GM18498 (cell line): ENCODE data around the gene ZBTB17.
"Not testable (repeated sequence)": the region's sequence is repeated elsewhere in the genome, so short reads cannot be mapped to it uniquely, and the experiment has no call there.

ENCODE experiments used
- ATAC-seq: cut with Tn5 transposase; IDR thresholded peaks from one replicate; pipeline ENCODE4 v1.9.1; 2021; ENCODE audit warnings: mild to moderate bottlenecking, moderate library complexity; ENCODE audit not compliant: unreplicated experiment

Gene ZBTB17

DNA sequence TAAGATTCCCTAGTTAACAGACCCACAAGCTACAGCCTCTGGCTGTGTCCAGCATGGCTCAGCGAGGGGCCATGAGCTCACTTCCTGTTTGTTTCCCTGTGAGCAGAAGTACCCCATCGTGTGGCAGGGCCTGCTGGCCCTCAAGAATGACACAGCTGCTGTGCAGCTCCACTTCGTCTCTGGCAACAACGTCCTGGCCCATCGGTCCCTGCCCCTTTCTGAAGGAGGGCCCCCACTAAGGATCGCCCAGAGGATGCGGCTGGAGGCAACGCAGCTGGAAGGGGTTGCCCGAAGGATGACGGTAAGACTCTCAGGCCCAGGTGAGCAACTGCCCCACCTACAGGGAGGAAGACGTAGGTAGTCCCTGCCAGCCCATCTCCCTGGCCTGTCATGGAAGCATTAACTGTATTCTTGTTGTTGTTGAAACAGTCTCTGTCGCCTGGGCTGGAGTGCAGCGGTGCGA, 38.2 kb downstream of the ZBTB17 start:
- no peak for ATAC-seq

- ATAC-seq = no peak
Observed at GRCh38 chr1:15937146-15937545, 38.8 kb downstream of the ZBTB17 start.

- no peak for ATAC-seq
Observed at GRCh38 chr1:15936025-15936424, 39.9 kb downstream of the ZBTB17 start.

GRCh38 chr1:15935056-15935950, 40.6 kb downstream of the ZBTB17 start:
- no peak for ATAC-seq

DNA sequence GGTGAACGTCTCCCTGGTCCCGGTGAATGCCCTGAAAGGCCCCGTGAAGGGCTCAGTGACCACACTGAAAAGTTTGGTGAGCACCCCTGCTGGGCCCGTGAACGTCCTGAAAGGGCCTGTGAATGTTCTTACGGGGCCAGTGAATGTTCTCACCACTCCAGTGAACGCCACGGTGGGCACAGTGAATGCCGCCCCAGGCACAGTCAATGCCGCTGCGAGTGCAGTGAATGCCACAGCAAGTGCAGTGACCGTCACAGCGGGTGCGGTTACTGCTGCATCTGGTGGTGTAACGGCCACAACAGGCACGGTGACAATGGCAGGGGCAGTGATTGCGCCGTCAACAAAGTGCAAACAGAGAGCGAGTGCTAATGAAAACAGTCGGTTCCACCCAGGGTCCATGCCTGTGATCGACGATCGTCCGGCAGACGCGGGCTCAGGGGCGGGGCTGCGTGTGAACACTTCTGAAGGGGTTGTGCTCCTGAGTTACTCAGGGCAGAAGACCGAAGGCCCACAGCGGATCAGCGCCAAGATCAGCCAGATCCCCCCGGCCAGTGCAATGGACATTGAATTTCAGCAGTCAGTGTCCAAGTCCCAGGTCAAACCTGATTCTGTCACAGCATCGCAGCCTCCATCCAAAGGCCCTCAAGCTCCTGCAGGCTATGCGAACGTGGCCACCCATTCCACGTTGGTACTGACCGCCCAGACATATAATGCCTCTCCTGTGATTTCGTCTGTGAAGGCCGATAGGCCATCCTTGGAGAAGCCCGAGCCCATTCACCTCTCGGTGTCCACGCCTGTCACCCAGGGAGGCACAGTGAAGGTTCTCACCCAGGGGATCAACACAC, 41.5 kb downstream of the ZBTB17 start:
- ATAC-seq = no peak

GRCh38 chr1:15933684-15934083, 42.2 kb downstream of the ZBTB17 start:
- ATAC-seq = no peak

DNA sequence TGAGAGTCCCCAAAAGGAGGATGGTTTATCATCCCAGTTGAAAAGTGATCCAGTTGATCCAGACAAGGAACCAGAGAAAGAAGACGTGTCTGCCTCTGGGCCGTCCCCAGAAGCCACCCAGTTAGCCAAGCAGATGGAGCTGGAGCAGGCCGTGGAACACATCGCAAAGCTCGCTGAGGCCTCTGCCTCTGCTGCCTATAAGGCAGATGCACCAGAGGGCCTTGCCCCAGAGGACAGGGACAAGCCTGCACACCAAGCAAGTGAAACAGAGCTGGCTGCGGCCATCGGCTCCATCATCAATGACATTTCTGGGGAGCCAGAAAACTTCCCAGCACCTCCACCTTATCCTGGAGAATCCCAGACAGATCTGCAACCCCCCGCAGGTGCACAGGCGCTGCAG, 43.3 kb downstream of the ZBTB17 start:
- ATAC-seq = no peak

DNA sequence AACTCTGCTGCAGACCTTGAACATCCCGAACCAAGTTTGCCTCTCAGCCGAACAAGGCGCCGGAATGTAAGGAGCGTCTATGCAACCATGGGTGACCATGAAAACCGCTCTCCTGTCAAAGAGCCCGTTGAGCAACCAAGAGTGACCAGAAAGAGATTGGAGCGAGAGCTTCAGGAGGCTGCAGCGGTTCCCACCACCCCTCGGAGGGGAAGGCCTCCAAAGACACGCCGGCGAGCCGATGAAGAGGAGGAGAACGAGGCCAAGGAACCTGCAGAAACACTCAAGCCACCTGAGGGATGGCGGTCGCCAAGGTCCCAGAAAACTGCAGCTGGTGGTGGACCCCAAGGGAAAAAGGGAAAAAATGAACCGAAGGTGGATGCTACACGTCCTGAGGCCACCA, 44.0 kb downstream of the ZBTB17 start:
- no peak for ATAC-seq

- ATAC-seq = no peak
Observed at GRCh38 chr1:15931401-15931800, 44.5 kb downstream of the ZBTB17 start.

DNA sequence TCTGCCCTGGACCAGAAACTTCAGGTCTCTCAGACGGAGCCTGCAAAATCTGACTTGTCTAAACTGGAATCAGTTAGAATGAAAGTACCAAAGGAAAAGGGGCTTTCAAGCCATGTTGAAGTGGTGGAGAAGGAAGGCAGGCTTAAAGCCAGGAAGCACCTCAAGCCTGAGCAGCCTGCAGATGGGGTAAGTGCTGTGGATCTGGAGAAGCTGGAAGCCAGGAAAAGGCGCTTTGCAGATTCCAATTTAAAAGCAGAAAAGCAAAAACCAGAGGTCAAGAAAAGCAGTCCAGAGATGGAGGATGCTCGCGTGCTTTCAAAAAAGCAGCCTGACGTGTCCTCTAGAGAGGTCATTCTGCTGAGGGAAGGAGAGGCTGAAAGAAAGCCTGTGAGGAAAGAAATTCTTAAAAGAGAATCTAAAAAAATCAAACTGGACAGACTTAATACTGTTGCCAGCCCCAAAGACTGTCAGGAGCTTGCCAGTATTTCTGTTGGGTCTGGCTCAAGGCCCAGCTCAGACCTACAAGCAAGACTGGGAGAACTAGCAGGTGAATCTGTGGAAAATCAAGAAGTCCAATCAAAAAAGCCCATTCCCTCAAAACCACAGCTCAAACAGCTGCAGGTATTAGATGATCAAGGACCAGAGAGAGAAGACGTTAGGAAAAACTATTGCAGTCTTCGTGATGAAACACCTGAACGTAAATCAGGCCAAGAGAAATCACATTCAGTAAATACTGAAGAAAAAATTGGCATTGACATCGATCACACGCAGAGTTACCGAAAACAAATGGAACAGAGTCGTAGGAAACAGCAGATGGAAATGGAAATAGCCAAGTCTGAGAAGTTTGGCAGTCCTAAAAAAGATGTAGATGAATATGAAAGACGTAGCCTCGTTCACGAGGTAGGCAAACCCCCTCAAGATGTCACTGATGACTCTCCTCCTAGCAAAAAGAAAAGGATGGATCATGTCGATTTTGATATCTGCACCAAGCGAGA, 46.6 kb downstream of the ZBTB17 start:
- ATAC-seq = no peak

DNA sequence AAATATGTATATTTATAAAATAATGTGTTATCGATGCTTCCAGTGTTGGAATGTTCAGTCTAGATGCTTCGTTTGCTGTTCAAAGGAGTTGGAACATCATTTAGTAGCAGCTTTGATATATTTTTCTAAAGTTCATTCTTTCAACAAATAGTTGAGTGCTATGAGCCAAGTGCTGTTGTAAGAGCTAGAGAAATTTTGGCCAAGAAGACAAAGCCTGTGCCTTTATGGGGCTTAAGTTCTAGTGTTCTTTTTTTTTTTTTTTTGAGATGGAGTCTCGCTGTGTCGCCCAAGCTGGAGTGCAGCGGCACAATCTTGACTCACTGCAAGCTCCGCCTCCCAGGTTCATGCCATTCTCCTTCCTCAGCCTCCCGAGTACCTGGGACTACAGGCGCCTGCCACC, 49.5 kb downstream of the ZBTB17 start:
- not testable (repeated sequence) for ATAC-seq

DNA sequence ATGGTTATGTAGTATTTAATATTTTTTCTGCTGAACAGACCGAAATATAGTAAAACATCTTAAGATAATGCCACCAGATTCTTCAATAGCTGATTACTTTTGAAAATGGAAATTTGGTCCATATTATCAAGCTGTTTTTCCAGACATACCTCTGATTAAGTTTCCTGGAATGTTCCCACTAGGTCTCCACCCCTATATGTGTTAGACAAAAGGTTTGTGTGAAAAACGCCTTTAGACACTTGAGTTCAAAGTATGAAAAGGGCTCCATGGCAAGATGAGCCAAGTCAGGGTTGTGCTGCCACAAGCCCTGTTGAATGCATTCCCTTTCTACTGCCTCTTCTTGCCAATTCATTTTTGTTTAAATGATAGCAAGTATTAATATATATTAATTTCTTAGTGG, 52.7 kb downstream of the ZBTB17 start:
- no peak for ATAC-seq

DNA sequence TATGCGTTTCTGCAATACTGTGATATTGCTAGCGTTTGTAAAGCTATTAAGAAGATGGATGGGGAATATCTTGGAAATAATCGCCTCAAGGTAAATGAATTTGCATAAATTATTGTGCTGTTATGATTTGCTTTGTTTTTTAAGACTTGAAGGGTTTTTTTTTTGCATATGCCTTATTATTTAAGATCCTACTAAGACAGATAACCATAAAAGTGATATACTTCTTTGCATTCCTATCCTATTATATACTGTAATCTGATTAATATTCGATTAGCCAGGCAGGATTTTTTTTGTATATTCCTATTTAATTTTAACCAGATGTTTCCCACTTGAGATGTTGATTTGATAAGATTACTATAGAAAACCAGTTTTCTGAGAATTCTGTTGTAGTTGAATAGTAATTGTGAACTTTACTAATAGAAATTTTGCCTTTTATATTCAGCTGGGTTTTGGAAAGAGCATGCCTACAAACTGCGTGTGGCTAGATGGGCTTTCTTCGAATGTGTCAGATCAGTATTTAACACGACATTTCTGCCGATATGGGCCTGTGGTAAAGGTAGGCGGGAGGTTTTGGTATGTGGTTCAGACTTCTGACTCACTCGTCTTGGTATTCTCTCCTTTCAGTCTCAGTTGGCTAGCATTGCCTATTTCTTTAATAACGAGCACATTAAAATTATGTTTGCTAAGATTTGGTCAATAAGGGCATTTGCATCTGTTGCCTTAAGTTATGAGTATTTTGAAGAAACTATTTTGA, 56.8 kb downstream of the ZBTB17 start:
- peak; percentile 64 for ATAC-seq

DNA sequence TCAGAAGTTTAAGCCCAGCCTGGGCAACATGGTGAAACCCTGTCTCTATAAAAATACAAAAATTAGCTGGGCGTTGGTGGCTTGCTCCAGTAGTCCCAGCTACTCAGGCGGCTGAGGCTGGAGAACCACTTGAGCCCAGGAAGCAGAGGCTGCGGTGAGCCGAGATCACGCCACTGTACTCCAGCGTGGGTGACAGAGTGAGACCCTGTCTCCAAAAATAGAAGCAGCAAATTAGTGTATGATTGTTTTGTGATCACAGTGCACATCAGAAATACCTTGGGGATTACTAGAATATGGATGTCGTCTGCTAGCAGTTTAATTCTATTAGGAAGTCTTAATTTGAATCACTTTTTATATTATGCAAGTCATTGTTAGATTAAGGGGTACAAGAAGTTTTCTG, 59.0 kb downstream of the ZBTB17 start:
- no peak for ATAC-seq

DNA sequence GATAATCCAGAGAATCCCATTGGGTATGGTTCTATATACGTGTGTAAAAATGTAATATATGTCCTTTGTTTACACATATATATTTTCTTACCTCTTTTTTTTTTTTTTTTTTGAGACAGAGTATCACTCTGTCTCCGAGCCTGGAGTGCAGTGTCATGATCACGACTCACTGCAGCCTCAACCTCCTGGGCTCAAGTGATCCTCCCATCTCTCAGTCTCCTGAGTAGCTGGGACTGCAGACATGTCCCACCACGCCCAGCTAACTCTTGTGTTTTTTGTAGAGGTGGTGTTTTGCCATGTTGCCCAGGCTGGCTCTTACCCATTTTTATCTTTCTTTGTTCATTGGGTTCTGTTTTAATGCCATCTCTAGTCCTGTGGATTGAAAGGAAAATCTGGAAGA, 59.5 kb downstream of the ZBTB17 start:
- ATAC-seq = no peak

- no peak for ATAC-seq
Observed at GRCh38 chr1:15915991-15916390, 59.9 kb downstream of the ZBTB17 start.

- ATAC-seq = not testable (repeated sequence)
Observed at GRCh38 chr1:15913607-15914006, 62.3 kb downstream of the ZBTB17 start.

DNA sequence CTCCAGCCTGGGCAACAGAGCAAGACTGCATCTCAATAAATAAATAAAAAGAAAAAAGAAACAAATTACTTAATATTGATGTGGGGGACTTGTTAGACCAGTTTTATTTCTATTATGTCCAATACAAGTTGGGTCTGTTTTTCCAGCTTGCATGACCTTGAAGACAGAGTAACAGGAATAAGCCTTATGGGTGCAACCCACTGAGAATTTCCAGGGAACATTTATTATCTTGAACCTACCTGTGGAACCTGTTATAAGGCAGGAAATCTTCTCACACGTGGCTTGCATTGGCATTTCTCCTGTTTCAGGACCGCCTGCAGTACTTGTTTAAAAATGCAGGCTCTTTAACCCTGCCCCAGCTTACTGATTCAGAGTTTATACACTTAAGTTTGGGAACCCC, 64.0 kb downstream of the ZBTB17 start:
- no peak for ATAC-seq

- no peak for ATAC-seq
Observed at GRCh38 chr1:15911141-15911540, 64.8 kb downstream of the ZBTB17 start.

DNA sequence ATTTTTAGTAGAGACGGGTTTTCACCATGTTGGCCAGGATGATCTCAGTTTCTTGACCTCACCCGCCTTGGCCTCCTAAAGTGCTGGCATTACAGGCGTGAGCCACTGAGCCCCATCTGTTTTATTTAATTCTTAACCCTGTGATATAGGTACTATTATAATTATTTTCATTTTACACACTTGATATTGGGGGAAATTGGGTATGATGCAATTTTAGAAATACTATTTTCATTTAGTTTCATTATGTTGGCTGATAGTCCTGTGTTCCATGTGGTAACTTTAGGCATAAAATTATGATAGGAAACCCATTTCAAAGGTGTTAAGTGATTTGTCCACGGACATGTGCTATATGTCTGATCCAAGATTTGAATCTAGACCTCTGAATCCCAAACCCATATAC, 67.3 kb downstream of the ZBTB17 start:
- ATAC-seq = no peak
